Omental fat pad (tissue), 4 donors: Measurements from ENCODE around the gene PCP2. TPM values are rescaled to one million over a fixed set of nuclear protein-coding genes. Genes with fewer than 3 reads are reported as not detected.

Experiments used
- ATAC-seq: fragments of 150-250 bp; one replicate; pipeline ENCODE4 v1.9.1; 2016; ENCODE audit warnings: mild to moderate bottlenecking, moderate library complexity; ENCODE audit not compliant: low FRiP score
- DNase-seq: peaks from one replicate; pipeline ENCODE4 v3.0.0-alpha.2; 2019; ENCODE audit warnings: low spot score
- CTCF ChIP-seq, 3 donors: fragments of 450-650 bp; IDR thresholded peaks; one replicate each; pipeline ENCODE4 v1.5.1; 2016 to 2017; ENCODE audit warnings: antibody characterized with exemption in 3 of 3, mild to moderate bottlenecking in 3 of 3, moderate library complexity in 2 of 3
- small RNA-seq: library from RNA; depleted of rRNA; stranded (forward); fragments of <200 nt; gene quantifications from one replicate; pipeline ENCODE3, GENCODE V24; 2016
- total RNA-seq, 4 donors: library from RNA; depleted of rRNA; stranded (reverse); fragments of >200 nt; gene quantifications; one replicate each; pipeline ENCODE4 v1.1.0, GENCODE V29; 2016

The PCP2 gene
- total RNA-seq, 4 donors from 2014 or later: not detected

GRCh38 chr19:7590256-7590655 lies 43.3 kb downstream of the PCP2 start:
- DNase-seq (no peak), ATAC-seq (no peak)
- no peak for TF ChIP-seq CTCF (IDR thresholded peaks at IDR 0.05)

- ATAC-seq: no peak
- TF ChIP-seq CTCF (IDR thresholded peaks at IDR 0.05): no peak
- DNase-seq: no peak
These were observed 43.7 kb downstream of the PCP2 start for GRCh38 chr19:7589822-7590221.

- TF ChIP-seq CTCF (IDR thresholded peaks at IDR 0.05): no peak
- no peak for DNase-seq
- ATAC-seq: no peak
These were observed 51.1 kb downstream of the PCP2 start for GRCh38 chr19:7582446-7582845.

Small RNA genes lying within 50 kb of the gene (small RNA-seq; reads per million reads assigned to genes)
- gene MIR6792: not detected

Other genes starting within 250 kb of the PCP2 start
- gene PEX11G, start 144.7 kb downstream of the PCP2 start, total RNA-seq: 1 to 10 TPM; 4.4 to 9.9 (median 4.7) TPM
- gene ZNF358, start 117.6 kb downstream of the PCP2 start, total RNA-seq: 10 to 100 TPM; 31.9 to 49.8 (median 36.6) TPM
- gene MCOLN1, start 111.1 kb downstream of the PCP2 start, total RNA-seq: 10 to 100 TPM; 24.5 to 41.1 (median 31.9) TPM
- 10 to 100 TPM; 50.3 to 92.4 (median 64.6) TPM for gene PNPLA6, start 98.0 kb downstream of the PCP2 start, total RNA-seq
- 1 to 10 TPM in 1 of 4 donors, under 1 TPM in 2, not detected in 1; 0.36 to 1.0 (median 0.69) TPM for gene CAMSAP3, start 37.9 kb downstream of the PCP2 start, total RNA-seq
- 10 to 100 TPM; 22.5 to 37.0 (median 27.8) TPM for gene XAB2, start 4.2 kb downstream of the PCP2 start, total RNA-seq
- gene PET100, start 3.9 kb downstream of the PCP2 start, total RNA-seq: 10 to 100 TPM; 11.2 to 22.8 (median 17.0) TPM
- gene STXBP2, start 3.4 kb upstream of the PCP2 start, total RNA-seq: 10 to 100 TPM; 29.7 to 46.1 (median 37.7) TPM
- gene RETN, start 35.3 kb upstream of the PCP2 start, total RNA-seq: 1 to 10 TPM in 1 of 4 donors, not detected in 3; 1.6 TPM
- gene MCEMP1, start 43.4 kb upstream of the PCP2 start, total RNA-seq: 1 to 10 TPM; 2.2 to 6.5 (median 3.4) TPM
- 10 to 100 TPM; 54.1 to 83.6 (median 76.7) TPM for gene TRAPPC5, start 47.1 kb upstream of the PCP2 start, total RNA-seq
- 1 to 10 TPM in 2 of 4 donors, under 1 TPM in 2; 0.65 to 1.8 (median 1.0) TPM for gene FCER2, start 68.4 kb upstream of the PCP2 start, total RNA-seq
- 1 to 10 TPM; 2.3 to 9.3 (median 6.0) TPM for gene CLEC4G, start 98.4 kb upstream of the PCP2 start, total RNA-seq
- gene CD209, start 113.8 kb upstream of the PCP2 start, total RNA-seq: 10 to 100 TPM; 12.7 to 21.8 (median 17.2) TPM
- gene CLEC4M, start 129.5 kb upstream of the PCP2 start, total RNA-seq: under 1 TPM in 2 of 4 donors, not detected in 2; 0.56 to 0.93 TPM
- 10 to 100 TPM in 1 of 4 donors, 1 to 10 TPM in 3; 6.9 to 10.8 (median 7.9) TPM for gene EVI5L, start 196.5 kb upstream of the PCP2 start, total RNA-seq
- gene PRR36, start 240.7 kb upstream of the PCP2 start, total RNA-seq: not detected